ENCODE measurements around the gene MOSPD2.

GRCh38 chrX:14872355-14872754 lies 866 bp upstream of the MOSPD2 start:
- TF ChIP-seq POLR2A (IDR thresholded peaks at IDR 0.05), result no peak
- TF ChIP-seq CTCF (IDR thresholded peaks at IDR 0.05), result no peak
